ENCODE measurements around the gene CFAP45.
A peak's percentile ranks its signal among the peaks of the same experiment; 100 is the strongest.

The CFAP45 gene

GRCh38 chr1:159940006-159940620 is 40.1 kb upstream of the CFAP45 start:
- DNase-seq (ENCODE audit: low read depth), result no peak
- no peak for TF ChIP-seq CTCF (IDR thresholded peaks at IDR 0.05; ENCODE audit: low read depth, low read length, missing control alignments)
- no peak overlapping the region for H3K4me3 ChIP-seq (ENCODE audit: low read depth, low read length)

DNA sequence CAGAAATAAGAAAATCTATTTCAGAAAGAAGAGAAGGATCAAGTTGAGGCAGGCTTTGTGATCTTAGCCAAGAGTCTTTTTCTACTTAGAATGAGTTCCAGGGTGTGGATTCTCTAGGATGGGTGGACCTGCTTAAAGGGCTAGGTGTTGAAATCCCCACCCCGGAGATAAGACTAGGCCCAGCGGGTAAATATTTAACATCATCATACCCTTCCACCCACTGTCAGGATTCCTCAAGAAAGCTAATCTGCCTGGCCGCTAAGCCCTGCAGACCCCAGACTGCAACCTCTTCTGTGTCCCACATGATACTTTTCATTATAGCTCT is 39.7 kb upstream of the CFAP45 start:
- no peak for DNase-seq (ENCODE audit: low read depth)
- no peak for TF ChIP-seq CTCF (IDR thresholded peaks at IDR 0.05; ENCODE audit: low read depth, low read length, missing control alignments)
- H3K4me3 ChIP-seq (ENCODE audit: low read depth, low read length), result no peak overlapping the region

DNA sequence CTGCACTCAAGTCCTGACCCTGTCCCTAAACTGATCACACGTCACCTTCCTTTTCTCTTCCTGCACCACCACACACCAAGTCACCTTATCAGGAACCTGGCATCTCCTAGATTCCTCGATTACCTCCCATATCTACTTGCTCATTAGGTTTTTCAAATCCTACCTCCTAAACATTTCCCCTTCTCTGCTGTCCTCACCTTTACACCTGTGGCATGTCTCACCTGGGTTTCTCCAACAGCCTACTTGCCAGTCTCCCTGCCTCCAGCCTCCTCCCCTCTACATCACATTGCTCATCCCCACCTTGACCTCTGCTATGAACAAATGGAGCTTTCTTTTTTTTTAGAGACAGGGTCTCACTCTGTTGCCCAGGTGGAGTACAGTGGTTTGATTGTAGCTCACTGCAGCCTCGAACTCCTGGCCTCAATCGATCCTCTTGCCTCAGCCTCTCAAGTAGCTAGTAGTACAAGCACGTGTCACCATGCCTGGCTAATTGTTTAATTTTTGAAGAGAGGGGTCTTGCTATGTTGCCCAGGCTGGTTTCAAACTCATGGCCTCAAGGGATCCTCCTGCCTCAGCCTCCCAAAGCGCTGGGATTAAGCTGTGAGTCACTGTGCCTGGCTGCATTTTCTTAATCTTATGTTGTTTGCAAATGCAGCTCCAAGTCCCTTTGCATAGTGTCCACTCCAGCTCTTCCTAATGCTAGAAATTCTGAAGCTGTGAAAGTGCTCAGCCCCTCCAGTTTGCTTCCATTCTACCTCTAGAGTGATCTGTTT is 39.1 kb upstream of the CFAP45 start:
- TF ChIP-seq CTCF (IDR thresholded peaks at IDR 0.05; ENCODE audit: low read depth, low read length, missing control alignments), result no peak
- DNase-seq (ENCODE audit: low read depth), result no peak
- no peak overlapping the region for H3K4me3 ChIP-seq (ENCODE audit: low read depth, low read length)

GRCh38 chr1:159938211-159938852 is 38.4 kb upstream of the CFAP45 start:
- no peak for TF ChIP-seq CTCF (IDR thresholded peaks at IDR 0.05; ENCODE audit: low read depth, low read length, missing control alignments)
- DNase-seq (ENCODE audit: low read depth), result no peak
- no peak overlapping the region for H3K4me3 ChIP-seq (ENCODE audit: low read depth, low read length)

DNA sequence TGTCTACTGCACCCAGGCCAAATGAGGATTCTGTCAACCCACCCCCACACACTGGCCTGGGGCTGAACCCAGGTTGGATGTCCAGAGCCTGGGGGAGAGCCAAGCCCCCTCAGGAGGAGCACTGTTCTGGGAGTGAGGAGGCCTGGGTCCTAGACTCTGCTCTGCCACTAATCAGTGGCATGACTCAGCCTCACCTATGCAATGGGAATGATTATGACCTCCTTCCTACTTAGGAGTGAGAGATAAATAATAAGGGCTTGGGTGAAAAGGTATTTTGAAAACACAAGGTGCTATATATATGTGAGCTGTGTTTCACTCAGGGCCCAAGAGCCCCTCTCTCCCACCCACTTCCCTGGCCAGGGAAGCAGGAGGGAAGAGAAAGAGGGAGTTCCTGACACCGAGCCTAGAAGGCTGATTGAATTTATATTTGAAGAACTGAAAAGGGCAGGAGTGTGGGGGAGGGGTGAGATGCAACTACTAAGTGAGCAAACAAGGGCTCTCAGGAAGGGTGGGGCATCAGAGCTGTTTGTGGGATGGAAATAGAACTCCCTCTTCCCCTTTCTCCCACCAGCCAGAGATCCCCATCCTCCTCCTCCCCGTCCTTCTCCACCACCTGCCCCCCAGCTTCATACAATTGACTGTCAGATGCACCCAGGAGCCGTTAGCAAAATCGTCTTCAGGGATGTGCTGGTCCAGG is 37.2 kb upstream of the CFAP45 start:
- H3K4me3 ChIP-seq (ENCODE audit: low read depth, low read length), result no peak overlapping the region
- no peak for TF ChIP-seq CTCF (IDR thresholded peaks at IDR 0.05; ENCODE audit: low read depth, low read length, missing control alignments)
- DNase-seq (ENCODE audit: low read depth), result no peak

- H3K4me3 ChIP-seq (ENCODE audit: low read depth, low read length), result no peak overlapping the region
- DNase-seq (ENCODE audit: low read depth), result no peak
- TF ChIP-seq CTCF (IDR thresholded peaks at IDR 0.05; ENCODE audit: low read depth, low read length, missing control alignments), result peak; percentile 99
Observed at GRCh38 chr1:159936273-159936904, 36.4 kb upstream of the CFAP45 start.

Measured in GM12864 (cell line).